D721Med (cell line): Measurements from ENCODE around the gene SNRPA.
"Not testable (repeated sequence)": the region's sequence is repeated elsewhere in the genome, so short reads cannot be mapped to it uniquely, and the experiment has no call there.

Experiments used
- DNase-seq: peaks from one replicate; pipeline ENCODE4 v3.0.0; 2011; ENCODE audit warnings: low spot score; ENCODE audit not compliant: insufficient read length
- FAIRE-seq: peaks from 2 replicates; lab custom pipeline; 2011; peaks lifted over from hg19 to GRCh38; lab: Jason Lieb, UNC
- TF ChIP-seq, protein P1 (sequence below): IDR thresholded peaks from 2 replicates; pipeline ENCODE4 v1.5.1; 2012; ENCODE audit warnings: mild to moderate bottlenecking, control low read depth; ENCODE audit not compliant: insufficient read depth; ENCODE audit errors: missing control alignments

The SNRPA gene

DNA sequence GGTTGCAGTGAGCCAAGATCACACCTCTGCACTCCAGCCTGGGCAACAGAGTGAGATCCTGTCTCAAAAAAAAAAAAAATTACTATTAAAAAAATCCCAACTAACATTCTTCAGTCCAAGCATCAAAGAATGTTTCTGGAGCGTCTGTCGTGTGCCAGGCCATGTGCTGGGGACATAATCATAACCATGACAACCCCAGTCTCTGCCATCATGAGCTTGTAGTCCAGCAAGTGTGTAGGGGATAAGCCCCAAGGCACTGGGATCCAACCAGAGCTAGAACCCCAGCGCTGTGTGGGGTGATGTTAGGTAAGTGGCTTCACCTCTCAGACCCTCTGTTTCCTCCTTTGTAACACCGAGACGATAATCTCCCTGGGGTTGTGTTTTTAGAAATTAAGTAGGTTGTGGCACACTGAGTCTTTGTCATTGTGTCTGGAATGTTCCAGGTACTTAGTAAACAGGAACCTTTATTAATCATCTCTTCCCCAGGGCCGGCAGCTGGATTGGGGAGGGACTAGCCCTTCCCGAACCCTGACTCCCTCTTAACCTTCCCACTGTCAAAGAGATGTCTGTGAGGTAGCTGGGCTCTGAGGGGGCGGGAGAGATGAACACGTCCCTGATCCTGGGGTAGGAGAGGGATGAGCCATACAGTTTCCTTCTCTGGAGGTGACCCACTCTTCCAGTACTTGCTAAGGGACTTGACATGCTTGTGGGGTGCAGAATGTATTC is 28.9 kb upstream of the SNRPA start:
- TF ChIP-seq, protein P1, sequence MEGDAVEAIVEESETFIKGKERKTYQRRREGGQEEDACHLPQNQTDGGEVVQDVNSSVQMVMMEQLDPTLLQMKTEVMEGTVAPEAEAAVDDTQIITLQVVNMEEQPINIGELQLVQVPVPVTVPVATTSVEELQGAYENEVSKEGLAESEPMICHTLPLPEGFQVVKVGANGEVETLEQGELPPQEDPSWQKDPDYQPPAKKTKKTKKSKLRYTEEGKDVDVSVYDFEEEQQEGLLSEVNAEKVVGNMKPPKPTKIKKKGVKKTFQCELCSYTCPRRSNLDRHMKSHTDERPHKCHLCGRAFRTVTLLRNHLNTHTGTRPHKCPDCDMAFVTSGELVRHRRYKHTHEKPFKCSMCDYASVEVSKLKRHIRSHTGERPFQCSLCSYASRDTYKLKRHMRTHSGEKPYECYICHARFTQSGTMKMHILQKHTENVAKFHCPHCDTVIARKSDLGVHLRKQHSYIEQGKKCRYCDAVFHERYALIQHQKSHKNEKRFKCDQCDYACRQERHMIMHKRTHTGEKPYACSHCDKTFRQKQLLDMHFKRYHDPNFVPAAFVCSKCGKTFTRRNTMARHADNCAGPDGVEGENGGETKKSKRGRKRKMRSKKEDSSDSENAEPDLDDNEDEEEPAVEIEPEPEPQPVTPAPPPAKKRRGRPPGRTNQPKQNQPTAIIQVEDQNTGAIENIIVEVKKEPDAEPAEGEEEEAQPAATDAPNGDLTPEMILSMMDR, result no peak
- FAIRE-seq, result no peak
- DNase-seq, result no peak

DNA sequence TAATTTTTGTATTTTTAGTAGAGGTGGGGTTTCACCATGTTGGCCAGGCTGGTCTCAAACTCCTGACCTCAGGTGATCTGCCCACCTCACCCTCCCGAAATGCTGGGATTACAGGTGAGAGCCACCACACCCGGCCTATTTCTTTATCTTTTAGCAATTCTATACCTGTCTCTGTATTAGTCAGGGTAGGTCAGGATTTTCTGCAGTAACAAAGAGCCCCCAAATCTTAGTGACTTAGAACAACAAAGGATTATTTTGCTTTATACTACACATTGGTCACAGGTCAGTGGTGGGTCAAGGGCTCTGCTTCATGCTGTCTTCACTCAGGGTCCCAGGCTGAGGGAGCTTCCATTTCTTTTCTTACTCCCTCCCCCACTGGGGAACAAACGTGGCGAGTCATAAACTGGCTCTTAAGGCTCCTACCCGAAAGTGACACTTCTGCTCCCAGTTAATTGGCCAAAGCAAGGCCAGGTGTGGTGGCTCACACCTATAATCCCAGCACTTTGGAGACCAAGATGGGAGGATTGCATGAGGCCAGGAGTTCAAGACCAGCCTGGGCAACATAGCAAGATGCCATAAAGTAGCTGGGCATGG is 27.2 kb upstream of the SNRPA start:
- FAIRE-seq, result no peak
- no peak for DNase-seq
- TF ChIP-seq, protein P1, result no peak

GRCh38 chr19:40724315-40724714 is 26.7 kb upstream of the SNRPA start:
- no peak for FAIRE-seq
- TF ChIP-seq, protein P1, result no peak
- DNase-seq, result no peak

GRCh38 chr19:40724855-40725254 is 26.1 kb upstream of the SNRPA start:
- no peak for FAIRE-seq
- TF ChIP-seq, protein P1, result no peak
- DNase-seq, result no peak

- DNase-seq (no peak), FAIRE-seq (no peak)
- TF ChIP-seq, protein P1, result no peak
These were observed 24.7 kb upstream of the SNRPA start for GRCh38 chr19:40726279-40726678.

DNA sequence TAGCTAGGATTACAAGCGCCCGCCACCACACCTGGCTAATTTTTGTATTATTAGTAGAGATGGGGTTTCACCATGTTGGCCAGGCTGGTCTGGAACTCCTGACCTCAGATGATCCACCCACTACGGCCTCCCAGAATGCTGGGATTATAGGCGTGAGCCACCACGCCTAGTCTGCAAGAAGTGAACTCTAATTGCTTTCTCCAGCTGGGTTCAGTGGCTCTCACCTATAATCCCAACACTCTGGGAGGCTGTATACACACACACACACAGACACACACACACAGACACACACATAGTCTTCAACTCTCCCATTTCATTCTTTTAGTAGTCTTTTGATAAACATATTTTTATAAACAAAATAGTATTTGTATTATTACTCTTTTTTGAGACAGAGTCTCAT is 20.9 kb upstream of the SNRPA start:
- not testable (repeated sequence) for DNase-seq, FAIRE-seq

DNA sequence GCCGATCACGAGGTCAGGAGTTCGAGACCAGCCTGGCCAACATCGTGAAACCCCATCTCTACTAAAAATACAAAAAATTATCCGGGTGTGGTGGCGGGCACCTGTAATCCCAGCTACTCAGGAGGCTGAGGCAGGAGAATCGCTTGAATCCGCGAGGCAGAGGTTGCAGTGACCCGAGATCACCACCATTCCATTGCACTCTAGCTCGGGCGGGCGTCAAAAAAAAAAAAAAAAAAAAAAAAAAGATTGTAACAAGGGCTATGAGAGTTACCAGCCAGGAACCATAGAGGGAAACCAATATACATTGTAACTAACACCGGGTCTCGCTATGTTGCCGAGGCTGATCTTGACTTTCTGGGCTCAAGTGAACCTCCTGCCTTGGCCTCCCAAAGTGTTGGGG is 18.7 kb upstream of the SNRPA start:
- not testable (repeated sequence) for DNase-seq, FAIRE-seq

GRCh38 chr19:40733149-40733548 is 17.9 kb upstream of the SNRPA start:
- TF ChIP-seq, protein P1, result no peak
- FAIRE-seq, result no peak
- DNase-seq, result no peak
